GM23248 (cell line): ENCODE measurements around the gene CEP112. TPM values are rescaled to one million over a fixed set of nuclear protein-coding genes. Genes with fewer than 3 reads are reported as not detected.

ENCODE experiments used
- DNase-seq: peaks from one replicate; pipeline ENCODE4 v3.0.0-alpha.2; 2015
- H2AFZ ChIP-seq: fragments of 200-600 bp; sonication (generic); 2 replicates; pipeline ENCODE4 v1.6.1; 2016; ENCODE audit warnings: antibody characterized with exemption
- H3F3A ChIP-seq: fragments of 200-600 bp; sonication (generic); 2 replicates; pipeline ENCODE4 v1.6.1; 2016; ENCODE audit warnings: mild to moderate bottlenecking, antibody characterized with exemption, mixed run types; ENCODE audit not compliant: insufficient read depth
- H3K27ac ChIP-seq: fragments of 200-600 bp; sonication (generic); 2 replicates; pipeline ENCODE4 v1.5.1; 2016; ENCODE audit warnings: mild to moderate bottlenecking
- H3K27me3 ChIP-seq: fragments of 200-600 bp; sonication (generic); replicated peaks from 2 replicates; pipeline ENCODE4 v1.6.1; 2016; ENCODE audit warnings: mild to moderate bottlenecking; ENCODE audit not compliant: insufficient read depth
- H3K36me3 ChIP-seq: fragments of 200-600 bp; sonication (generic); 2 replicates; pipeline ENCODE4 v1.6.1; 2016; ENCODE audit warnings: low read depth, mild to moderate bottlenecking
- H3K4me1 ChIP-seq: fragments of 200-600 bp; sonication (generic); 2 replicates; pipeline ENCODE4 v1.6.1; 2016; ENCODE audit warnings: mild to moderate bottlenecking; ENCODE audit not compliant: insufficient read depth
- H3K4me2 ChIP-seq: fragments of 200-600 bp; sonication (generic); one replicate; pipeline ENCODE4 v1.6.1; 2016; ENCODE audit warnings: mild to moderate bottlenecking; ENCODE audit not compliant: unreplicated experiment
- H3K4me3 ChIP-seq: fragments of 200-600 bp; sonication (generic); 2 replicates; pipeline ENCODE4 v1.5.1; 2016; ENCODE audit warnings: mild to moderate bottlenecking
- H3K79me2 ChIP-seq: fragments of 200-600 bp; sonication (generic); 2 replicates; pipeline ENCODE4 v1.6.1; 2016; ENCODE audit warnings: mild to moderate bottlenecking; ENCODE audit not compliant: insufficient read depth
- H3K9ac ChIP-seq: fragments of 200-600 bp; sonication (generic); 2 replicates; pipeline ENCODE4 v1.6.1; 2016; ENCODE audit warnings: mild to moderate bottlenecking
- H3K9me2 ChIP-seq: fragments of 200-600 bp; sonication (generic); 2 replicates; pipeline ENCODE4 v1.6.1; 2016; ENCODE audit warnings: mixed run types, mild to moderate bottlenecking, moderate library complexity; ENCODE audit not compliant: insufficient read depth
- H3K9me3 ChIP-seq: fragments of 200-600 bp; sonication (generic); one replicate; pipeline ENCODE4 v1.6.1; 2017; ENCODE audit warnings: low read depth
- H4K20me1 ChIP-seq: fragments of 200-600 bp; sonication (generic); 2 replicates; pipeline ENCODE4 v1.6.0; 2016; ENCODE audit not compliant: insufficient read depth
- EZH2 ChIP-seq: fragments of 200-600 bp; sonication (generic); IDR thresholded peaks from 2 replicates; pipeline ENCODE4 v1.6.1; 2018; ENCODE audit warnings: antibody characterized with exemption, mild to moderate bottlenecking; ENCODE audit not compliant: insufficient read depth, poor library complexity, severe bottlenecking
- EZH2phosphoT487 ChIP-seq: fragments of 200-600 bp; sonication (generic); IDR thresholded peaks from 2 replicates; pipeline ENCODE4 v1.6.1; 2018; ENCODE audit warnings: antibody characterized with exemption, moderate library complexity, mild to moderate bottlenecking, low read depth; ENCODE audit not compliant: insufficient read depth
- WGBS, 2 experiments: methylation state at CpG; one replicate each; pipeline ENCODE4 v1.1.6; 2015 to 2017; ENCODE audit warnings: low lambda C conversion rate in 2 of 2, low coverage in 1 of 2; ENCODE audit errors: missing lambda C conversion rate in 2 of 2; 5-methylcytosine and 5-hydroxymethylcytosine counted together
- in situ Hi-C: fragments of 300-500 bp; cut with MboI; formaldehyde crosslinking; loops from 2 replicates; pipeline ENCODE4 v1.15.0; 2020
- polyA plus RNA-seq: library from polyadenylated mRNA; unstranded; fragments of >200 nt; fragmentation: Nextera tagmentation; extraction: Ambion mirVana; gene quantifications from 2 replicates; pipeline ENCODE4 v1.2.1, GENCODE V29; 2016
- total RNA-seq: library from RNA; depleted of rRNA; stranded (reverse); fragments of >200 nt; shearing (Covaris generic); gene quantifications from 2 replicates; pipeline ENCODE4 v1.2.3, GENCODE V29; 2014

The CEP112 gene
- total and polyA plus RNA-seq, 2 experiments from 2014 or later = 8.1 to 14.8 TPM

DNA sequence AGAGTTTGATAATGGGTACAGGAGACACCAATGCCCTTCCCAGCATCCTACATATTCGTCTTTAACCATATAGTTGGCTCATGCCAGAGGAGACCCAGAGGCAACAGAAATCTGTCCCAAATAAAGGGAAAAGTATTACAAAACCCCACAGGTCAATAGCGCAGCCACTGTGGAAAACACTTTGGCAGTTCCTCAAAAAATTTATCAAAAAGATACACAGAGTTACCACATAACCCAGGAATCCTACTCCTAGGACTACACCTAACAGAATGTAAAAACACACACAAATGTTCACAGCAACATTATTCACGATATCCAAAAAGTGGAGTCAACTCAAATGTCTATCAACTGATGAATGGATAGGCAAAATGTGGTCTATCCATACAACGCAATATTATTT is 135.8 kb downstream of the CEP112 start:
- Histone ChIP-seq H3K79me2 (no peaks in the 10 kb centered on the region), H3K4me2 (no peak overlapping the region), H3K36me3 (0 out of 2 replicates have a peak, but pooled peaks cover 3% of the 10 kb centered on the region), H3F3A (no peaks in the 10 kb centered on the region), H3K9ac (no peak overlapping the region), H4K20me1 (no peaks in the 10 kb centered on the region), H3K27ac (no peak overlapping the region), H3K4me3 (no peak overlapping the region), H2AFZ (no peak overlapping the region), H3K27me3 (no peaks in the 10 kb centered on the region), H3K4me1 (no peaks in the 10 kb centered on the region), H3K9me3 (no peaks in the 10 kb centered on the region), H3K9me2 (0 out of 2 replicates have a peak, but pooled peaks cover 4% of the 10 kb centered on the region)
- in situ Hi-C loops = no loop called here
- WGBS, 2 experiments = 95% methylated on average over 4 of the region's 4 CpGs
- no peak for DNase-seq
- TF ChIP-seq EZH2 (no peak), EZH2phosphoT487 (no peak)

DNA sequence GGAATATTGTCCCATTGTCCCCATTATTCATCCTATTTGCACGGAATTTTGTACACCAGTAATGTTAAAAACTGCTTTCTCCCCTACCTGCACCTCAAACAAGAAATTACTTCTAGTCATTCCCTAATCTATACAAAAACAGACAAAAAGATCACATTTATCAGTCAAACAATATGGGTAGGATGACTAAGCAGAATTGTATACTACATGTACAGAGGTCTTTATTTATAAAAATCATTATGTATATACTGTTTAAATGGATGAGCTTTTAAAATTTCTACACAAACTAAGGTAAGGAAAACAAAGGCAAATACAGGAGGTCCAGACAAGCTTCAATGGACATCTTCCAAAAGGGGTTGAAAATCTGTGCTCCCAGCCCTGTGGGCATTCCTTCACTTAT is 137.7 kb downstream of the CEP112 start:
- 0 out of 2 replicates have a peak, but pooled peaks cover 4% of the 10 kb centered on the region for H3K9me2 ChIP-seq
- H3K79me2 ChIP-seq = no peaks in the 10 kb centered on the region
- H3K4me3 ChIP-seq = no peak overlapping the region
- DNase-seq = no peak
- H3K4me1 ChIP-seq = no peaks in the 10 kb centered on the region
- in situ Hi-C loops = no loop called here
- H3F3A ChIP-seq = no peaks in the 10 kb centered on the region
- no peaks in the 10 kb centered on the region for H3K27me3 ChIP-seq
- no peaks in the 10 kb centered on the region for H3K36me3 ChIP-seq
- no peak overlapping the region for H3K4me2 ChIP-seq
- TF ChIP-seq EZH2 (no peak), EZH2phosphoT487 (no peak)
- H3K9ac ChIP-seq = no peak overlapping the region
- no peak overlapping the region for H2AFZ ChIP-seq
- 94 to 100% methylated on average over 1 of the region's 1 CpG for WGBS, 2 experiments
- no peaks in the 10 kb centered on the region for H4K20me1 ChIP-seq
- H3K9me3 ChIP-seq = no peaks in the 10 kb centered on the region
- H3K27ac ChIP-seq = no peak overlapping the region

DNA sequence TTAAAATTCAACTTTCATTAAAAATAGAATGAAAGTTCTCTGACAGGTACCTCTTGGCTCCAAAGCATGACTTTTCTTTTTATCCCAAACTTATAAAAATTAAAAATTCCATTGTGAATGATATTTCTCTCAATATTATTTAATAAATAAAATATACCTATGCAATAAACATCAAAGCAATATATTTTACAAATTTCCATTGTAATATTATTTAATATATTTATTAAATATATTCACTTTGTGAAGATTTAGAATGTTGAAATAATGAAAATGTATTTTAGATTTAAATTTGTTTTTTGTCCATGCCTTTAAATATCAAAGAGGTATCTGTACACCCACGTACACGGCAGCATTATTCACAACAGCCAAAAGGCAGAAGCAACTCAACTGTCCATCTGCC is 147.8 kb downstream of the CEP112 start:
- 75 to 76% methylated on average over 2 of the region's 2 CpGs for WGBS, 2 experiments
- no peaks in the 10 kb centered on the region for H3K36me3 ChIP-seq
- no peaks in the 10 kb centered on the region for H4K20me1 ChIP-seq
- no peak overlapping the region for H3K27ac ChIP-seq
- no peak for TF ChIP-seq EZH2
- TF ChIP-seq EZH2phosphoT487 = no peak
- no peaks in the 10 kb centered on the region for H3K9me2 ChIP-seq
- no peak overlapping the region for H3K4me2 ChIP-seq
- no peaks in the 10 kb centered on the region for H3K79me2 ChIP-seq
- no peaks in the 10 kb centered on the region for H3K4me1 ChIP-seq
- no peaks in the 10 kb centered on the region for H3F3A ChIP-seq
- no peak overlapping the region for H3K4me3 ChIP-seq
- H3K9me3 ChIP-seq = no peaks in the 10 kb centered on the region
- no peak overlapping the region for H3K9ac ChIP-seq
- no peak overlapping the region for H2AFZ ChIP-seq
- in situ Hi-C loops = no loop called here
- H3K27me3 ChIP-seq = no peaks in the 10 kb centered on the region
- DNase-seq = no peak

DNA sequence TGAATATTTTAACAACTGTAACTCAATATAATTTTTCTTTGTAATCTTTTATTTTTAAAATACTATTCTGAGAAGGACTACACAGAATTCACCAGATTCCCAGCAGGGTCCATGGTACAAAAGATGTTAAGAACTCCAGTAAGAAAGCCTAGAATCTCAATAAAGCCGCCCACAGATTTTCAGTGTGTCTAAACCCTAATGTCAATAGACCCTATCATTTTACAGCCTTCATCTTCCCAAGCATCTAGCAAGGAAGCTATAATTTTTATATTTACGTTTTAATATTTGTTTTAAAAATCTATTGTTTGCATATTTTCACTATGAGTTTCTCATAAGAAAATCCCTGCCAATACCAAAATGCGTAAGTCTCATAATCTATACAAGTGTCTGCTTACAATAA is 148.5 kb downstream of the CEP112 start:
- no peak overlapping the region for H3K27ac ChIP-seq
- 83 to 86% methylated on average over 3 of the region's 3 CpGs for WGBS, 2 experiments
- TF ChIP-seq EZH2 (no peak), EZH2phosphoT487 (no peak)
- H3K4me1 ChIP-seq = no peaks in the 10 kb centered on the region
- H3K9me3 ChIP-seq = no peaks in the 10 kb centered on the region
- DNase-seq = no peak
- no peak overlapping the region for H2AFZ ChIP-seq
- in situ Hi-C loops = no loop called here
- no peak overlapping the region for H3K9ac ChIP-seq
- H3K4me3 ChIP-seq = no peak overlapping the region
- H3K36me3 ChIP-seq = no peaks in the 10 kb centered on the region
- H3F3A ChIP-seq = no peaks in the 10 kb centered on the region
- no peaks in the 10 kb centered on the region for H3K9me2 ChIP-seq
- H3K4me2 ChIP-seq = no peak overlapping the region
- H4K20me1 ChIP-seq = no peaks in the 10 kb centered on the region
- H3K27me3 ChIP-seq = no peaks in the 10 kb centered on the region
- H3K79me2 ChIP-seq = no peaks in the 10 kb centered on the region

DNA sequence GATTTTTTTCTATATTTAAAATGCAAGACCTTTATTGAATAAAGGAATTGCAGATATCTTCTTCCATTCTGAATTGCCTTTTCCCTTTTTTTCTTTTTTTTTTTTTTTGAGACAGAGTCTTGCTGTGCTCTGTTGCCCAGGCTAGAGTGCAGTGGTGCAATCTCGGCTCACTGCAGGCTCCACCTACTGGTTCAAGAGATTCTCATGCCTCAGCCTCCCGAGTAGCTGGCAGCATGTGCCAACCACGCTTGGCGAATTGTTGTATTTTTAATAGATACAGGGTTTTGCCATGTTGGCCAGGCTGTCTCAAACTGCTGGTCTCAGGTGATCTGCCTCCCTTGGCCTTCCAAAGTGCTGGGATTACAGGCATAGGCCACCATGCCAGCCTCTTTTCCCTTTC is 151.5 kb downstream of the CEP112 start:
- no peak overlapping the region for H3K4me3 ChIP-seq
- WGBS, 2 experiments = 66 to 71% methylated on average over 4 of the region's 4 CpGs
- no peaks in the 10 kb centered on the region for H3K36me3 ChIP-seq

More for the DNA sequence above, 151.5 kb downstream of the CEP112 start:
- Histone ChIP-seq H3K9ac (no peak overlapping the region), H3K4me2 (no peak overlapping the region), H2AFZ (no peak overlapping the region), H3K79me2 (no peaks in the 10 kb centered on the region), H3K4me1 (no peaks in the 10 kb centered on the region), H3K27me3 (no peaks in the 10 kb centered on the region), H3K9me3 (no peaks in the 10 kb centered on the region), H3F3A (no peaks in the 10 kb centered on the region), H4K20me1 (no peaks in the 10 kb centered on the region), H3K9me2 (no peaks in the 10 kb centered on the region), H3K27ac (no peak overlapping the region)
- no peak for DNase-seq
- in situ Hi-C loops = no loop called here
- TF ChIP-seq EZH2phosphoT487 (no peak), EZH2 (no peak)
